Endothelial cell of umbilical vein (primary cell): Measurements from ENCODE around the gene ALKBH5.

Experiments used
- EZH2 ChIP-seq: IDR thresholded peaks from 2 replicates; pipeline ENCODE4 v1.6.1; 2012; ENCODE audit warnings: borderline replicate concordance, low read depth, mild to moderate bottlenecking, moderate library complexity, low read length, inconsistent platforms; ENCODE audit not compliant: severe bottlenecking
- MYC ChIP-seq: IDR thresholded peaks from one replicate; pipeline ENCODE4 v1.6.1; 2011; ENCODE audit warnings: mild to moderate bottlenecking, low read depth, low read length
- POLR2A ChIP-seq: IDR thresholded peaks from 2 replicates; pipeline ENCODE4 v1.6.1; 2012; ENCODE audit warnings: low read depth, mild to moderate bottlenecking, control low read depth, low read length
- POLR2AphosphoS5 ChIP-seq: IDR thresholded peaks from 2 replicates; pipeline ENCODE4 v1.6.1; 2012; ENCODE audit warnings: low read depth, mild to moderate bottlenecking, control low read depth, low read length, moderate library complexity; ENCODE audit not compliant: insufficient read depth
- TF ChIP-seq, protein P1 (sequence below), 2 donors: IDR thresholded peaks; 1 replicate in 1 of 2; 2 replicates in 1 of 2; pipeline ENCODE4 v1.5.1; 2011; ENCODE audit warnings: low read length in 2 of 2, mild to moderate bottlenecking in 2 of 2, moderate library complexity in 2 of 2, control low read depth in 1 of 2, inconsistent platforms in 1 of 2, low read depth in 1 of 2; ENCODE audit not compliant: insufficient read depth in 1 of 2; ENCODE audit errors: extremely low read depth in 1 of 2
- TF ChIP-seq, protein P2 (sequence below): IDR thresholded peaks from 2 replicates; pipeline ENCODE4 v1.6.1; 2011; ENCODE audit not compliant: insufficient read depth, insufficient read length

GRCh38 chr17:18253187-18253884 is 69.7 kb downstream of the ALKBH5 start:
- TF ChIP-seq POLR2A (no peak), EZH2 (no peak), MYC (no peak), POLR2AphosphoS5 (no peak)
- TF ChIP-seq, protein P1, sequence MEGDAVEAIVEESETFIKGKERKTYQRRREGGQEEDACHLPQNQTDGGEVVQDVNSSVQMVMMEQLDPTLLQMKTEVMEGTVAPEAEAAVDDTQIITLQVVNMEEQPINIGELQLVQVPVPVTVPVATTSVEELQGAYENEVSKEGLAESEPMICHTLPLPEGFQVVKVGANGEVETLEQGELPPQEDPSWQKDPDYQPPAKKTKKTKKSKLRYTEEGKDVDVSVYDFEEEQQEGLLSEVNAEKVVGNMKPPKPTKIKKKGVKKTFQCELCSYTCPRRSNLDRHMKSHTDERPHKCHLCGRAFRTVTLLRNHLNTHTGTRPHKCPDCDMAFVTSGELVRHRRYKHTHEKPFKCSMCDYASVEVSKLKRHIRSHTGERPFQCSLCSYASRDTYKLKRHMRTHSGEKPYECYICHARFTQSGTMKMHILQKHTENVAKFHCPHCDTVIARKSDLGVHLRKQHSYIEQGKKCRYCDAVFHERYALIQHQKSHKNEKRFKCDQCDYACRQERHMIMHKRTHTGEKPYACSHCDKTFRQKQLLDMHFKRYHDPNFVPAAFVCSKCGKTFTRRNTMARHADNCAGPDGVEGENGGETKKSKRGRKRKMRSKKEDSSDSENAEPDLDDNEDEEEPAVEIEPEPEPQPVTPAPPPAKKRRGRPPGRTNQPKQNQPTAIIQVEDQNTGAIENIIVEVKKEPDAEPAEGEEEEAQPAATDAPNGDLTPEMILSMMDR (IDR thresholded peaks at IDR 0.05; ENCODE audit: extremely low read depth in 1 of 2, insufficient read depth in 1 of 2, low read depth in 1 of 2, low read length in 2 of 2), result no peak
- TF ChIP-seq, protein P2, sequence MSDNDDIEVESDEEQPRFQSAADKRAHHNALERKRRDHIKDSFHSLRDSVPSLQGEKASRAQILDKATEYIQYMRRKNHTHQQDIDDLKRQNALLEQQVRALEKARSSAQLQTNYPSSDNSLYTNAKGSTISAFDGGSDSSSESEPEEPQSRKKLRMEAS, result no peak
